HG03095 (cell line): Measurements from ENCODE around the gene GANAB.

ENCODE experiments used
- ATAC-seq: cut with Tn5 transposase; IDR thresholded peaks from one replicate; pipeline ENCODE4 v1.9.1; 2021; ENCODE audit warnings: moderate library complexity; ENCODE audit not compliant: unreplicated experiment

The GANAB gene

GRCh38 chr11:62577046-62577714, 69.2 kb downstream of the GANAB start:
- no peak for ATAC-seq

GRCh38 chr11:62575837-62576236, 70.6 kb downstream of the GANAB start:
- ATAC-seq = no peak

GRCh38 chr11:62575156-62575555, 71.3 kb downstream of the GANAB start:
- no peak for ATAC-seq
